PC-3 (cell line): ENCODE results near the gene NLRX1. TPM values are rescaled to one million over a fixed set of nuclear protein-coding genes. Genes with fewer than 3 reads are reported as not detected.
"Not testable (repeated sequence)": the region's sequence is repeated elsewhere in the genome, so short reads cannot be mapped to it uniquely, and the experiment has no call there.

Experiments
- ATAC-seq: fragments of 200-7000 bp; cut with Tn5 transposase; 2 replicates; pipeline ENCODE4 v1.9.1; 2020; ENCODE audit warnings: mild to moderate bottlenecking, moderate library complexity
- BruUV-seq: library from RNA; stranded (reverse); fragments of 400-500 nt; replicated peaks from 2 replicates; lab custom pipeline; 2021; lab: Mats Ljungman, UMichigan
- CTCF ChIA-PET: fragments of 300-600 bp; sonication (Branson Sonifier 250); formaldehyde crosslinking; loops from one replicate; lab custom pipeline; 2022; ENCODE audit warnings: antibody characterized with exemption; lab: Charles Lee
- POLR2A ChIA-PET: fragments of 300-600 bp; sonication (Branson Sonifier 250); formaldehyde crosslinking; loops from one replicate; lab custom pipeline; 2022; ENCODE audit warnings: antibody characterized with exemption; ENCODE audit not compliant: unreplicated experiment; lab: Charles Lee
- DNase-seq: peaks from one replicate; pipeline ENCODE4 v3.0.0-alpha.2; 2015
- H2AFZ ChIP-seq: fragments of 300-600 bp; sonication (generic); 2 replicates; pipeline ENCODE4 v1.6.0; 2016; ENCODE audit warnings: antibody characterized with exemption, low read length
- H3F3A ChIP-seq: fragments of 300-600 bp; sonication (generic); one replicate; pipeline ENCODE4 v1.6.0; 2017; ENCODE audit warnings: antibody characterized with exemption, low read length, control low read depth, mild to moderate bottlenecking; ENCODE audit not compliant: unreplicated experiment
- H3K27ac ChIP-seq: fragments of 300-600 bp; sonication (generic); 2 replicates; pipeline ENCODE4 v1.5.1; 2016; ENCODE audit warnings: mild to moderate bottlenecking, low read length
- H3K27me3 ChIP-seq: fragments of 300-600 bp; sonication (generic); 2 replicates; pipeline ENCODE4 v1.6.1; 2016; ENCODE audit warnings: low read length, mixed read lengths
- H3K36me3 ChIP-seq: fragments of 300-600 bp; sonication (generic); 2 replicates; pipeline ENCODE4 v1.6.1; 2016; ENCODE audit warnings: low read depth, mixed run types, low read length, mixed read lengths
- H3K4me1 ChIP-seq: fragments of 300-600 bp; sonication (generic); 2 replicates; pipeline ENCODE4 v1.5.1; 2016; ENCODE audit warnings: low read length; ENCODE audit not compliant: insufficient read depth
- H3K4me2 ChIP-seq: fragments of 300-600 bp; sonication (generic); 2 replicates; pipeline ENCODE4 v1.6.0; 2016; ENCODE audit warnings: low read length
- H3K4me3 ChIP-seq: fragments of 300-600 bp; sonication (generic); 2 replicates; pipeline ENCODE4 v1.5.1; 2016; ENCODE audit warnings: mild to moderate bottlenecking, low read length, mixed read lengths
- H3K79me2 ChIP-seq: fragments of 300-600 bp; sonication (generic); 2 replicates; pipeline ENCODE4 v1.6.1; 2017; ENCODE audit warnings: low read length, mixed read lengths
- H3K9ac ChIP-seq: fragments of 300-600 bp; sonication (generic); 2 replicates; pipeline ENCODE4 v1.6.0; 2016; ENCODE audit warnings: mild to moderate bottlenecking, low read length
- H3K9me2 ChIP-seq: fragments of 300-600 bp; sonication (generic); replicated peaks from 2 replicates; pipeline ENCODE4 v1.6.1; 2016; ENCODE audit warnings: mixed run types, low read length, mixed read lengths
- H3K9me3 ChIP-seq: fragments of 300-600 bp; sonication (generic); 2 replicates; pipeline ENCODE4 v1.6.1; 2016; ENCODE audit warnings: low read length, mixed read lengths
- H4K20me1 ChIP-seq: fragments of 300-600 bp; sonication (generic); 2 replicates; pipeline ENCODE4 v1.6.1; 2016; ENCODE audit warnings: low read length, mixed read lengths
- CTCF ChIP-seq: fragments of 300-600 bp; sonication (generic); conservative IDR thresholded peaks from 2 replicates; pipeline ENCODE4 v1.5.1; 2017; ENCODE audit warnings: antibody characterized with exemption, low read depth, mild to moderate bottlenecking, low read length
- EZH2 ChIP-seq: fragments of 300-600 bp; sonication (generic); IDR thresholded peaks from one replicate; pipeline ENCODE4 v1.6.1; 2017; ENCODE audit warnings: antibody characterized with exemption, mild to moderate bottlenecking, low read length; ENCODE audit not compliant: unreplicated experiment
- EZH2phosphoT487 ChIP-seq: fragments of 300-600 bp; sonication (generic); IDR thresholded peaks from 2 replicates; pipeline ENCODE4 v1.6.1; 2018; ENCODE audit warnings: mild to moderate bottlenecking, antibody characterized with exemption, low read length, borderline replicate concordance
- intact Hi-C: fragments of 100-400 bp; cut with micrococcal nuclease; formaldehyde crosslinking; loops from 2 replicates; pipeline ENCODE4 v1.9.0; 2023
- total RNA-seq: library from RNA; depleted of rRNA; stranded (reverse); fragments of >200 nt; gene quantifications from 2 replicates; pipeline ENCODE4 v1.2.3, GENCODE V29; 2014

The NLRX1 gene
- total RNA-seq, 1 experiment from 2014 or later: 17.2 TPM

DNA sequence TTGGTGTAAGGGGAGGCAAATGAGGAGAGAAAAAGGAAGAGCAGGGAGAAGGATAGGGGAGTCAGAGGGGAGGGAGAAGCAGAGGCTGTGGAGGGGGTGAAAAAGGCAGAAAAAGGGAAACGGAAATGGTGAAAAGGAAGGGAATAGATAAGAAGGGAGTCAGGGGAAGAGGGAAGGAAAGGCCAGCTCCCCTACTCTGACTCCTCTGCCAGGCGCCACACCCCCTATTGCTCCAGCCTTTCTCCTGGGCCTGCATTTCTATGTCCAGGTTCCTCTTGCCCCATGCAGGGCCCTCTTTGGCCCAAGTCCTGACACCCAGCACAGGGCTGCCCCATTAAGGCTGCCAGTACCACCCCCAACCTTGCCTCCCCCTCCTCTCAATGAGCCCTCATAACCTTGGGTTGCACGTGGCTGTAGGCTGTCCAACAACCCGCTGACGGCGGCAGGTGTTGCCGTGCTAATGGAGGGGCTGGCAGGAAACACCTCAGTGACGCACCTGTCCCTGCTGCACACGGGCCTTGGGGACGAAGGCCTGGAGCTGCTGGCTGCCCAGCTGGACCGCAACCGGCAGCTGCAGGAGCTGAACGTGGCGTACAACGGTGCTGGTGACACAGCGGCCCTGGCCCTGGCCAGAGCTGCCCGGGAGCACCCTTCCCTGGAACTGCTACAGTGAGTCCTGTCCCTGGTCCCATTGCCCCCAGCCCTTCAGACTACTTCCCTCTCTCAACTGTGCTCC is 13.3 kb downstream of the NLRX1 start:
- H4K20me1 ChIP-seq: no peaks in the 10 kb centered on the region
- no peak overlapping the region for H3K9ac ChIP-seq
- no peaks in the 10 kb centered on the region for H3K79me2 ChIP-seq
- no peak overlapping the region for H3K27ac ChIP-seq
- no peaks in the 10 kb centered on the region for H3K36me3 ChIP-seq
- CTCF ChIA-PET: no interaction called here
- no TSS peak for BruUV-seq
- H3F3A ChIP-seq: no peaks in the 10 kb centered on the region
- DNase-seq (no peak), ATAC-seq (no peak)
- no peaks in the 10 kb centered on the region for H3K9me3 ChIP-seq
- no peak overlapping the region for H2AFZ ChIP-seq
- no peaks in the 10 kb centered on the region for H3K4me1 ChIP-seq
- H3K27me3 ChIP-seq: no peaks in the 10 kb centered on the region
- POLR2A ChIA-PET: no interaction called here
- intact Hi-C loops: no loop called here
- H3K9me2 ChIP-seq: no peaks in the 10 kb centered on the region
- H3K4me2 ChIP-seq: no peak overlapping the region
- no peak overlapping the region for H3K4me3 ChIP-seq
- TF ChIP-seq EZH2 (no peak), EZH2phosphoT487 (no peak), CTCF (no peak)

DNA sequence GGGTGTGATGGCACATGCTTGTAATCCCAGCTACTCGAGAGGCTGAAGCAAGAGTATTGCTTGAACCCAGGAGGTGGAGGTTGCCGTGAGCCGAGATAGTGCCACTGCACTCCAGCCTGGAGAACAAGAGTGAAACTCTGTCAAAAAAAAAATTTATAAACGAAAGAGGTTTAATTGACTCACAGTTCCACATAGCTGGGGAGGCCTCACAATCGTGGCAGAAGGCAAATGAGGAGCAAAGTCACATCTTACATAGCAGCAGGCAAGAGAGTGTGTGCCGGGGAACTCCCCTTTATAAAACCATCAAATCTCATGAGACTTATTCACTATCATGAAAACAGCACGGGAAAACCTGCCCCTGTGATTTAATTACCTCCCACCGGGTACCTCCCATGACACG is 15.9 kb downstream of the NLRX1 start:
- CTCF ChIA-PET: not testable (repeated sequence)

DNA sequence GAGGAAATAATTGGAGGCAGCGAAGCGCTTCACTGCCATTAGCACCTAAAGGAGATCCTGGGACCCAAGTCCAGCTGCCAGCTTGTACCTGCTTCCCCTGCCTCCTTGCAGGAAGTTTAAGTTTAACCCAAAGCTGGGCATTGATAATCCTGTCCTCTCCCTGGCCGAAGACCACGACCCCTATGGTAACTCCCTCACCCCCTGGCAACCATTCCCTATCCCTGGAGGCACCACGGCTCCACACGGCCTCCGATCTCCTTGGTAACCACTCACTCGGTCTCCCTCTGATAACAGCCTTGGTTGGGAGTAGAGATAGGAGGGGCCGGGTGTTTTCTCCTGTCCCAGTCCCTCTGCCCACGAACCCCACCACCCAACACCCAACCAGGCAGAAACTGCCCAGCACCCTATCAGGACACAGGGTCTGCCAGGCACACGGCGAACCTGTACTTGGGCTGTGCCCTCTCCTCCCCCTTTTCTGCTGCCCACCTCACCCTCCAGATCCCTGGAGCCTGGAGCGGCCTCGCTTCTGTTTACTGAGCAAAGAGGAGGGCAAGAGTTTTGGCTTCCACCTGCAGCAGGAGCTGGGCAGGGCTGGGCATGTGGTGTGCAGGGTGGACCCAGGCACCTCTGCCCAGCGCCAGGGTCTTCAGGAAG is 17.6 kb downstream of the NLRX1 start:
- Histone ChIP-seq H3K4me2 (no peak overlapping the region), H3K36me3 (no peaks in the 10 kb centered on the region), H3K9ac (no peak overlapping the region), H3K27ac (no peak overlapping the region), H3K27me3 (no peaks in the 10 kb centered on the region), H3K9me3 (no peaks in the 10 kb centered on the region), H3K4me3 (no peak overlapping the region), H3F3A (no peaks in the 10 kb centered on the region), H3K79me2 (no peaks in the 10 kb centered on the region), H2AFZ (no peak overlapping the region), H3K9me2 (no peaks in the 10 kb centered on the region), H3K4me1 (peaks cover 13% of the 10 kb centered on the region), H4K20me1 (no peaks in the 10 kb centered on the region)
- DNase-seq (no peak), ATAC-seq (no peak)
- BruUV-seq: no TSS peak
- CTCF ChIA-PET: interaction anchor here (0.6 kb wide), 1 partner anchor 43 kb away, joined by 5 read pairs; no protein-coding TSS in a partner anchor
- TF ChIP-seq EZH2phosphoT487 (no peak), CTCF (no peak), EZH2 (no peak)
- POLR2A ChIA-PET: no interaction called here
- intact Hi-C loops: no loop called here

More for the DNA sequence above, 15.9 kb downstream of the NLRX1 start:
- H3K4me2 ChIP-seq, H3K27me3 ChIP-seq, H3K79me2 ChIP-seq, intact Hi-C loops, ATAC-seq, H3F3A ChIP-seq, H3K4me1 ChIP-seq, H4K20me1 ChIP-seq, H3K4me3 ChIP-seq, H3K36me3 ChIP-seq, BruUV-seq, H3K9me3 ChIP-seq, H3K9ac ChIP-seq, H2AFZ ChIP-seq, DNase-seq, POLR2A ChIA-PET, H3K27ac ChIP-seq, H3K9me2 ChIP-seq: not testable (repeated sequence)
